HG03139 (cell line): ENCODE results near the gene GPC3.
"Not testable (repeated sequence)": the region's sequence is repeated elsewhere in the genome, so short reads cannot be mapped to it uniquely, and the experiment has no call there.

ENCODE experiments used
- ATAC-seq: cut with Tn5 transposase; IDR thresholded peaks from one replicate; pipeline ENCODE4 v1.9.1; 2021; ENCODE audit not compliant: unreplicated experiment

Gene GPC3

GRCh38 chrX:133789829-133790228 lies 195.6 kb downstream of the GPC3 start:
- ATAC-seq, result no peak

- ATAC-seq, result no peak
Observed at GRCh38 chrX:133786382-133786781, 199.0 kb downstream of the GPC3 start.

GRCh38 chrX:133783274-133783673 lies 202.1 kb downstream of the GPC3 start:
- no peak for ATAC-seq

- ATAC-seq, result no peak
Observed at GRCh38 chrX:133781174-133781573, 204.2 kb downstream of the GPC3 start.

- ATAC-seq, result no peak
Observed at GRCh38 chrX:133776072-133776471, 209.3 kb downstream of the GPC3 start.

- ATAC-seq, result no peak
Observed at GRCh38 chrX:133774807-133775206, 210.6 kb downstream of the GPC3 start.

DNA sequence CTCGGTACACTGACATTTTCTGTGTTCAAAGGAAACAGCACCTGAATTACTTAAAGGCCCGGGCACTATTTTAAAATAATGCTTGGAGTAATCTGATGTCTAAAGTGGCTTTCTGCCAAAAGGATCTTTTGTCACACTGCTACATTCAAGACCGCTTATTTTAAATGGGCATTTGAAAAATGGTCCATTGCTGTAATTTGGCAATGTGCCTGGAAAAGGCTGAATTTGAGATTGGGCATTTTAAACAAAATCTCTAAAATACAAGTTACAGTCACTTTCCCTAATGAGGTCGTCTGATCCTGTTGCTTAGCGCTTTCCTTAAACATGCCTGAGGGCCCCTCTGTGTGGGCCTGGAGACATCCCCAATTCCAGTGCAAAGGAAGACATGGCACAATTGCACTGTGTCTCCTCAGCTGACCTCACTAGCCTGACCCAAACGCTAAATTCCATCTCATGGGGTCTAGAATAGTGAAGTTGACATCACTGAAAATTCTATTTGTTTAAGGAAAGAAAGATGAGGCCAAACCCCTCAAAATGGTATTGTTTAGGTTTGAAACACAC lies 214.2 kb downstream of the GPC3 start:
- no peak for ATAC-seq

DNA sequence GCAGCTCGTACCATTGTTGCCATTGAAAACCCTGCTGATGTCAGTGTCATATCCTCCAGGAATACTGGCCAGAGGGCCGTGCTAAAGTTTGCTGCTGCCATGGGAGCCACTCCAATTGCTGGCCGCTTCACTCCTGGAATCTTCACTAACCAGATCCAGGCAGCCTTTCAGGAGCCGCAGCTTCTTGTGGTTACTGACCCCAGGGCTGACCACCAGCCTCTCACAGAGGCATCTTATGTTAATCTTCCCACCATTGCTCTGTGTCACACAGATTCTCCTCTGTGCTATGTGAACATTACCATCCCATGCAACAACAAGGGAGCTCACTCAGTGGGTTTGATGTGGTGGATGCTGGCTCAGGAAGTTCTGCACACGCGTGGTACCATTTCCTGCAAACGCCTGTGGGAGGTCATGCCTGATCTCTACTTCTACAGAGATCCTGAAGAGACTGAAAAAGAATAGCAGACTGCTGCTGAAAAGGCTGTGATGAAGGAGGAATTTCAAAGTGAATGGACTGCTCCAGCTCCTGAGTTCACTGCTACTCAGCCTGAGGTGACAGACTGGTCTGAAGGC lies 222.3 kb downstream of the GPC3 start:
- ATAC-seq, result not testable (repeated sequence)

- ATAC-seq, result no peak
Observed at GRCh38 chrX:133754657-133755056, 230.7 kb downstream of the GPC3 start.

- ATAC-seq, result no peak
Observed at GRCh38 chrX:133749951-133750350, 235.4 kb downstream of the GPC3 start.

- no peak for ATAC-seq
Observed at GRCh38 chrX:133749370-133749769, 236.0 kb downstream of the GPC3 start.

DNA sequence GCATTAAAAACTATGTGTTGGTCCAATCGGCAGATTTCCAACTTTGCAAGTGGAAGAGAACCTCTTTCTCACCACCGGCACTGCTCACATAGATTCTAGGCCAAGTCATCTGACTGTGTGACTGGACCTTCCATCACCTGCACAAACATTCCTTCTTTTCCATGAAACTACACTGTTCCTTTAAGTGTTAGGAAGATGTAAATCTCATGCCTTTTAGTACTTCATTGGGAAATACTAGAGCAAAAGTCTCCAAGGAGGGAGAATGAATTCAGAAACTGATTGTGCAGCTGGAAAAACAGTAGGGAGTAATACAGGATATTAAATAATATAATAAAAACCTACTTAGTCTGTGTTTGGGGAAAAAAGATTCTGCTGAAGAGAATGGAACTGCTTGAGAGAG lies 238.2 kb downstream of the GPC3 start:
- ATAC-seq, result no peak

DNA sequence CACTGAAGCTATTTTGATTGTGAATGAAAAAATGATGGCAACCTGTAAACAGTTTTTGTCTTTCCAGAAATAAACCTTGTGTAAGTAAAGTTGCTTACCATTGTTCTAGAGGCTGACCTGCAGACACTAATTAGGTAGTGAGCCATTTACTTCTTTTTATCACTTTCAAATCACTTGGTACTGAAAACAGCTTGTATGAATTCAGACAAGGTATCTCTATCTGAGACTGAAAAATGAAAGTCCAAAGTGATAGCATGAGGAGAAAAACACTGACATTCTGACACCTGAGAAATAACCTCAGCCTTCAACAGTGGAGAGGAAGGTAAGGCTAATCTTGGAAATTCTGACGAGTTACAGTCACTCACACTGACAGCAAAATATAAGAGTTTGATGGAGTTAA lies 238.8 kb downstream of the GPC3 start:
- ATAC-seq, result no peak

- no peak for ATAC-seq
Observed at GRCh38 chrX:133745349-133745748, 240.0 kb downstream of the GPC3 start.

- no peak for ATAC-seq
Observed at GRCh38 chrX:133742602-133743305, 242.6 kb downstream of the GPC3 start.

DNA sequence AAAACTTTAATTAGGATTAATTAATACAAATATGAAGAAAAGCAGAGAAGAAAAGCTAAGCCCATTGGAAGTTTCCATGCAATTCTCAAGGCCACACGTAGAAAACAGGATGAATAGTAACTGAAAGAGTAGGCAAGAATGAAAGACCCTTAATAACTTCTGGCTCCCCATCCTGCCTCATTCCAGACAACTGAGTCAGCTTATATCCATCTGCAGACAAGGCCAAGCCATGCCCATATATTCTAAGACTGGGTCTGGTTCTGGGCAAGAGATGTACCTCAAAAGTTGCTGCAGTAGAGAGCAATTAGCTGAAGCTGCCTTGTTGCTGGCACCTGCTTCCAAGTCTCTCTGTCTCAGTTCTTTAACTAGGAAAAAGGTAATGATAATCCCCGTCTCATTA lies 244.1 kb downstream of the GPC3 start:
- no peak for ATAC-seq

DNA sequence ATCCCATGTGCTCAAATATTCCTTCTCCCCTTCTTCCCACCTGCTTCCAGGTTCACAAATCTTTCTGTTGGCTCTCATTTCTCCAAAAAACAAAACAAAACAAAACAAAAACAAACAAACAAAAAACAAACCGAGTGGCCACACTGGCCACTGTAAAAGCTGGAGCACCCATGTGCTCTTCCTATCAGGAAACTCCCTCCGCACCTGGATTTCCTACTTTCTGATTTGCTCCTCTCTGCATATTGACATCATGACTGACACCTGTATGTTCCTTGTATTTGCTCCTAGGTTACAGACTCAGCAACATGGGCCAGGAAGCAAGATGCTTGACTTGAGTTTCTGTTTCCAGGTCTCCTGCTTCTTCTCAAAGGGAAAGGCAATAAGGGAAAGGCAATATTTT lies 258.8 kb downstream of the GPC3 start:
- no peak for ATAC-seq

GRCh38 chrX:133726211-133726630 lies 259.2 kb downstream of the GPC3 start:
- no peak for ATAC-seq

DNA sequence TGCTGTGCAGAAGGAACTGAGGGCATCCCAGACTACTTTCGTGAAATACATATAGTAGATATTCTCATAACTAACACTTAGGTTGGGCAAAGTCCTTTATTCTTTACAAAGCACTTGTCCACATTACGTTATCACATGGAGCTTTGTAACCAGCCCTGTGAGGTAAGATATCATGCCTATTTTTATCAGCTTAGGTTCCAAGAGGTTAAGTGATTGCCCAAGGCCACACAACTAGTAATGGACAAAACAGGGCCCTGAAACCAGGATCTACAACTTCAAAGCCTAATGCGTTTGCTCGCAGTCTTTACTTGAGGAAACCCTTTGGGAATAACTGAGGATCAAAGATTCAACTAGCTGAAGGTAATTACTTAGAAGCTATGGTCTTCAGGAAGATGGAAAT lies 261.5 kb downstream of the GPC3 start:
- ATAC-seq, result no peak

GRCh38 chrX:133722756-133723155 lies 262.6 kb downstream of the GPC3 start:
- ATAC-seq, result no peak

DNA sequence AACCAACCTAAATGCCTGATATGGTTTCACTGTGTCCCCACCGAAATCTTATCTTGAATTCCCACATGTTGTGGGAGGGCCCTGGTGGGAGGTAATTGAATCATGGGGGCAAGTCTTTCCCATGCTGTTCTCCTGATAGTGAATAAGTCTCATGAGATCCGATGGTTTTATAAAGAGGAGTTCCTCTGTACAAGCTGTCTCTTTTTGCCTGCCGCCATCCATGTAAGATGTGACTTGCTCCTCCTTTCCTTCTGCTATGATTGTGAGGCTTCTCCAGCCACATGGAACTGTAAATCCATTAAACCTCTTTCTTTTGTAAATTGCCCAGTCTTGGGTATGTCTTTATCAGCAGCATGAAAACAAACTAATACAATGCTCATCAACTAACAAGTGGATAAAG lies 265.1 kb downstream of the GPC3 start:
- not testable (repeated sequence) for ATAC-seq

GRCh38 chrX:133715715-133716114 lies 269.7 kb downstream of the GPC3 start:
- no peak for ATAC-seq

- ATAC-seq, result no peak
Observed at GRCh38 chrX:133709501-133709900, 275.9 kb downstream of the GPC3 start.
